Endothelial cell of umbilical vein (primary cell): Measurements from ENCODE around the gene VWA1. TPM values are rescaled to one million over a fixed set of nuclear protein-coding genes. Genes with fewer than 3 reads are reported as not detected.

Experiments
- BruUV-seq: library from RNA; stranded (reverse); fragments of 400-500 nt; replicated peaks from 2 replicates; lab custom pipeline; 2021; lab: Mats Ljungman, UMichigan
- CTCF ChIA-PET: fragments of 300-600, 350-600 bp; sonication (Branson Sonifier 250); formaldehyde crosslinking; loops from one replicate; lab custom pipeline; 2021; ENCODE audit warnings: antibody characterized with exemption, inconsistent platforms; lab: Charles Lee
- POLR2A ChIA-PET: fragments of 300-600, 350-600 bp; sonication (Branson Sonifier 250); formaldehyde crosslinking; loops from one replicate; lab custom pipeline; 2021; ENCODE audit warnings: antibody characterized with exemption, inconsistent platforms; lab: Charles Lee
- DNase-seq: peaks from one replicate; pipeline ENCODE4 v3.0.0-alpha.2; 2011; ENCODE audit warnings: low read depth, low spot score
- FAIRE-seq: peaks from 2 replicates; lab custom pipeline; 2011; peaks lifted over from hg19 to GRCh38; lab: Jason Lieb, UNC
- H2AFZ ChIP-seq: 2 replicates; pipeline ENCODE4 v1.6.0; 2012; ENCODE audit warnings: low read depth, low read length, control low read depth, inconsistent platforms
- H3K27ac ChIP-seq: 2 replicates; pipeline ENCODE4 v1.5.1; 2011; ENCODE audit warnings: low read depth, mild to moderate bottlenecking, control low read depth, low read length, moderate library complexity; ENCODE audit not compliant: insufficient read depth
- H3K27me3 ChIP-seq, 2 experiments: 2 replicates each; pipeline versions ENCODE4 v1.6.0 to v1.6.1; 2011; ENCODE audit warnings: low read length in 2 of 2, mixed read lengths in 1 of 2; ENCODE audit not compliant: control insufficient read depth in 2 of 2, insufficient read depth in 2 of 2
- H3K36me3 ChIP-seq, 2 experiments: 2 replicates in 1 of 2; 3 replicates in 1 of 2; pipeline ENCODE4 v1.5.1; 2011; ENCODE audit warnings: low read length in 2 of 2, mild to moderate bottlenecking in 1 of 2, moderate library complexity in 1 of 2; ENCODE audit not compliant: control insufficient read depth in 2 of 2, insufficient read depth in 2 of 2; ENCODE audit errors: extremely low read depth in 1 of 2
- H3K4me1 ChIP-seq: 3 replicates; pipeline ENCODE4 v1.5.1; 2011; ENCODE audit warnings: mild to moderate bottlenecking, low read length; ENCODE audit not compliant: control insufficient read depth, insufficient read depth; ENCODE audit errors: extremely low read depth
- H3K4me2 ChIP-seq: 2 replicates; pipeline ENCODE4 v1.6.1; 2011; ENCODE audit warnings: low read length, control low read depth, mixed read lengths; ENCODE audit not compliant: insufficient read depth
- H3K4me3 ChIP-seq, 3 experiments: fragments of 200-600 bp in 1 of 3; sonication (generic), shearing (Covaris generic) in 1 of 3; replicated peaks in 1 of 3; 2 replicates each; pipeline ENCODE4 v1.5.1; 2011 to 2016; ENCODE audit warnings: control low read depth in 3 of 3, low read length in 3 of 3, mild to moderate bottlenecking in 2 of 3, inconsistent platforms in 1 of 3, low read depth in 1 of 3, moderate library complexity in 1 of 3; ENCODE audit not compliant: insufficient read depth in 1 of 3
- H3K79me2 ChIP-seq: 2 replicates; pipeline ENCODE4 v1.6.0; 2012; ENCODE audit warnings: low read length, inconsistent platforms; ENCODE audit not compliant: control insufficient read depth, insufficient read depth
- H3K9ac ChIP-seq: replicated peaks from 2 replicates; pipeline ENCODE3; 2011; ENCODE audit warnings: low read length, control low read depth; ENCODE audit not compliant: insufficient read depth; ENCODE audit errors: extremely low read depth
- H3K9me1 ChIP-seq: replicated peaks from 3 replicates; pipeline ENCODE4 v1.6.0; 2011; ENCODE audit warnings: mild to moderate bottlenecking, low read length; ENCODE audit not compliant: control insufficient read depth, insufficient read depth; ENCODE audit errors: extremely low read depth
- H3K9me3 ChIP-seq: replicated peaks from 2 replicates; pipeline ENCODE4 v1.5.1; 2012; ENCODE audit warnings: low read length, inconsistent platforms; ENCODE audit not compliant: control insufficient read depth, insufficient read depth
- H4K20me1 ChIP-seq: replicated peaks from 2 replicates; pipeline ENCODE3; 2011; ENCODE audit warnings: mild to moderate bottlenecking, low read length; ENCODE audit not compliant: control insufficient read depth, insufficient read depth; ENCODE audit errors: extremely low read depth
- CTCF ChIP-seq, 2 donors: IDR thresholded peaks; 1 replicate in 1 of 2; 2 replicates in 1 of 2; pipeline ENCODE4 v1.5.1; 2011; ENCODE audit warnings: low read length in 2 of 2, mild to moderate bottlenecking in 2 of 2, moderate library complexity in 2 of 2, control low read depth in 1 of 2, inconsistent platforms in 1 of 2, low read depth in 1 of 2; ENCODE audit not compliant: insufficient read depth in 1 of 2; ENCODE audit errors: extremely low read depth in 1 of 2
- EZH2 ChIP-seq: IDR thresholded peaks from 2 replicates; pipeline ENCODE4 v1.6.1; 2012; ENCODE audit warnings: borderline replicate concordance, low read depth, mild to moderate bottlenecking, moderate library complexity, low read length, inconsistent platforms; ENCODE audit not compliant: severe bottlenecking
- FOS ChIP-seq: IDR thresholded peaks from 2 replicates; pipeline ENCODE4 v1.6.1; 2011; ENCODE audit warnings: mild to moderate bottlenecking, low read length, moderate library complexity, borderline replicate concordance; ENCODE audit not compliant: insufficient read depth
- GATA2 ChIP-seq: IDR thresholded peaks from 2 replicates; pipeline ENCODE4 v1.7.0; 2011; ENCODE audit warnings: low read depth, mild to moderate bottlenecking, moderate library complexity, mixed read lengths, low read length; ENCODE audit not compliant: insufficient read length, insufficient read depth
- JUN ChIP-seq: IDR thresholded peaks from 2 replicates; pipeline ENCODE4 v1.6.1; 2011; ENCODE audit warnings: borderline replicate concordance, low read depth; ENCODE audit not compliant: insufficient read length, insufficient read depth
- MAX ChIP-seq: IDR thresholded peaks from 2 replicates; pipeline ENCODE4 v1.6.1; 2011; ENCODE audit not compliant: insufficient read depth, insufficient read length
- MYC ChIP-seq: IDR thresholded peaks from one replicate; pipeline ENCODE4 v1.6.1; 2011; ENCODE audit warnings: mild to moderate bottlenecking, low read depth, low read length
- POLR2A ChIP-seq: IDR thresholded peaks from 2 replicates; pipeline ENCODE4 v1.6.1; 2012; ENCODE audit warnings: low read depth, mild to moderate bottlenecking, control low read depth, low read length
- POLR2AphosphoS5 ChIP-seq: IDR thresholded peaks from 2 replicates; pipeline ENCODE4 v1.6.1; 2012; ENCODE audit warnings: low read depth, mild to moderate bottlenecking, control low read depth, low read length, moderate library complexity; ENCODE audit not compliant: insufficient read depth
- dilution Hi-C: fragments of 300-500 bp; cut with MboI; formaldehyde crosslinking; loops from one replicate; pipeline ENCODE4 v1.15.0; 2019; ENCODE audit warnings: low sequenced_read_pairs; ENCODE audit not compliant: extremely low pct_ligation_motif_present
- intact Hi-C: fragments of 100-400 bp; cut with micrococcal nuclease; formaldehyde crosslinking; loops from one replicate; pipeline ENCODE4 v1.10.0; 2022
- polyA plus RNA-seq, 4 experiments: library from polyadenylated mRNA; depleted of rRNA in 3 of 4; stranded (reverse) in 3 of 4; unstranded in 1 of 4; fragments of >200 nt; gene quantifications; 2 replicates each; pipeline versions ENCODE4 v1.2.1 to v1.2.3, GENCODE V29; 2011 to 2012; ENCODE audit warnings: missing spikeins in 1 of 4
- total RNA-seq: library from RNA; stranded (reverse); gene quantifications from 2 replicates; pipeline ENCODE4 v1.2.3, GENCODE V29; 2021

VWA1 gene
- total and polyA plus RNA-seq, 2 donors (not counting 3 experiments of a cell fraction or from before 2014, with no cell fraction given) = 2.0 to 6.1 TPM

- no peaks in the 10 kb centered on the region for H4K20me1 ChIP-seq
- H3K9ac ChIP-seq = no peak overlapping the region
- TF ChIP-seq MAX = no peak
- no peak for TF ChIP-seq JUN
- no peak for TF ChIP-seq FOS
- TF ChIP-seq CTCF (IDR thresholded peaks at IDR 0.05; ENCODE audit: extremely low read depth in 1 of 2, insufficient read depth in 1 of 2, low read depth in 1 of 2, low read length in 2 of 2) = no peak
- TF ChIP-seq POLR2AphosphoS5 = no peak
- TF ChIP-seq MYC = no peak
- no peak for TF ChIP-seq POLR2A
- TF ChIP-seq GATA2 = no peak
- no peak for TF ChIP-seq EZH2
- BruUV-seq = no TSS peak
- CTCF ChIA-PET = interaction anchor here (1.0 to 2.2 kb wide), 3 partner anchors 11 to 21 kb away, joined by 5 to 11 read pairs (median 5); no protein-coding TSS in a partner anchor
- FAIRE-seq = no peak
- no peaks in the 10 kb centered on the region for H3K27me3 ChIP-seq
- no peaks in the 10 kb centered on the region for H3K9me1 ChIP-seq
- no peak for DNase-seq
- POLR2A ChIA-PET = no interaction called here
- H3K27ac ChIP-seq = no peak overlapping the region
- H3K4me2 ChIP-seq = no peak overlapping the region
- H2AFZ ChIP-seq = peak overlapping the region; percentile 71
- no peaks in the 10 kb centered on the region for H3K36me3 ChIP-seq
- H3K9me3 ChIP-seq = no peaks in the 10 kb centered on the region
- dilution Hi-C loops (no loop called here), intact Hi-C loops (no loop called here)
- H3K4me3 ChIP-seq = no peak overlapping the region
- H3K79me2 ChIP-seq = no peaks in the 10 kb centered on the region
- peaks cover 3% of the 10 kb centered on the region for H3K4me1 ChIP-seq
These were observed 16.1 kb upstream of the VWA1 start for GRCh38 chr1:1419363-1419812.
